ENCODE results near the gene NBAS.

Gene NBAS

GRCh38 chr2:15560988-15561573 is at the start of gene NBAS:
NBAS (minus strand) TSS chr2:15561334; CDS start chr2:15561304, 30 bp downstream.
- peak; percentile 58 for DNase-seq

GRCh38 chr2:15610430-15610952 is 49.4 kb upstream of the NBAS start:
- DNase-seq = no peak

- no peak for DNase-seq
These were observed 48.4 kb upstream of the NBAS start for GRCh38 chr2:15609341-15610042.

- DNase-seq = no peak
These were observed 47.2 kb upstream of the NBAS start for GRCh38 chr2:15608392-15608761.

- no peak for DNase-seq
These were observed 46.7 kb upstream of the NBAS start for GRCh38 chr2:15607709-15608391.

- DNase-seq = no peak
These were observed 45.6 kb upstream of the NBAS start for GRCh38 chr2:15606481-15607441.

GRCh38 chr2:15605721-15606120 is 44.6 kb upstream of the NBAS start:
- DNase-seq = no peak

GRCh38 chr2:15603948-15604347 is 42.8 kb upstream of the NBAS start:
- DNase-seq = no peak

GRCh38 chr2:15603044-15603765 is 42.1 kb upstream of the NBAS start:
- no peak for DNase-seq

- no peak for DNase-seq
These were observed 41.3 kb upstream of the NBAS start for GRCh38 chr2:15602393-15602792.

GRCh38 chr2:15601681-15602080 is 40.5 kb upstream of the NBAS start:
- no peak for DNase-seq

- no peak for DNase-seq
These were observed 38.9 kb upstream of the NBAS start for GRCh38 chr2:15599994-15600393.

GRCh38 chr2:15596968-15597367 is 35.8 kb upstream of the NBAS start:
- no peak for DNase-seq

- no peak for DNase-seq
These were observed 35.2 kb upstream of the NBAS start for GRCh38 chr2:15596350-15596749.

- no peak for DNase-seq
These were observed 34.8 kb upstream of the NBAS start for GRCh38 chr2:15595936-15596335.

- DNase-seq = no peak
These were observed 34.3 kb upstream of the NBAS start for GRCh38 chr2:15595342-15595905.

GRCh38 chr2:15594291-15595256 is 33.4 kb upstream of the NBAS start:
- no peak for DNase-seq

- no peak for DNase-seq
These were observed 32.2 kb upstream of the NBAS start for GRCh38 chr2:15593327-15593705.

GRCh38 chr2:15591692-15592463 is 30.7 kb upstream of the NBAS start, which contains the start of gene DDX1:
DDX1 (plus strand) TSS chr2:15591868; CDS start chr2:15591934, 66 bp downstream.
- DNase-seq = no peak

GRCh38 chr2:15591373-15591691 is 30.2 kb upstream of the NBAS start:
- no peak for DNase-seq
